ENCODE measurements around the gene PRM2. TPM values are rescaled to one million over a fixed set of nuclear protein-coding genes. Genes with fewer than 3 reads are reported as not detected.

The PRM2 gene
- total and polyA plus RNA-seq, 2 of the 8 experiments (the other 6 are each of a cell fraction or from before 2014, with no cell fraction given): not detected

DNA sequence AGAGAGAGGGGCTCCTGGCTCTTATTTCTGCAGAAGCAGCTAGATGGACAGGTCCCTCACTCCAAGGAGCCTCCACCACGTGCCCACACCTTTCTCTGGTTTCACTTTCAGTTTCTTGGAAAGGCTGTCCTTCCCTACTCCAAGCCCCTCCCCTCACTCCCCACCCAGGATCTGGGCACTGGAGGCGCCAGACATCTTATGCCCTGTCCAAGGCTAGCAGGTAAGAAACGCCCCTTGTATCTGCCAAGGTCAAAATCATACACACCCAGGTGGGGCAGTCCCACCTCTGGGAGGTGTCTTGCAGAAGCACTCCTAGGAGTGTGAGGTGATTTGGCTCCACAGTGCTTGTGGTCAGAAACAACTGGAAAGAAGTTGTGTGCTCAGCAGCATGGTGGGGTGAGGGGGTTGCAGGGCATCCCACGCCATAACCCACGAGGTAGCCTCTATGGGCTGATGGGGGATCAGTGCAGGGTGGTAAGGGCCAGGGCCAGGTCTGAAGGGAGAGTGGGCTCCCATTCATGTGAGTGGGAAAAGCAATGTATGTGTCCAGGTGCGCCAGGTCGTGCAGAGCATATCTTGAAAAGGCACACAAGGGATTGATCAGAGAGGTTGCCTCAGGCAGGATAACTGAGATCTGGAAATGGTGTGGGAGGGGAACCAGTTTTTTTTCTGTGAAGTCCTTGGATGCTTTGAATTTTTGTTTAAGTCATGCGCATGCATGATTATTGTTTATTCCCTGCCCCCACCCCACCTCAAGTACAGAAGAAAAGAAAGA lies 36.6 kb upstream of the PRM2 start (continued):
- no peak for TF ChIP-seq ZNF274 (IDR thresholded peaks at IDR 0.05; ENCODE audit: borderline replicate concordance, extremely low read depth, low read length)
- TF ChIP-seq POLR2A (IDR thresholded peaks at IDR 0.05; ENCODE audit: control extremely low read depth in 1 of 2, low read depth in 2 of 2, low read length in 2 of 2): no peak
- no peak for TF ChIP-seq NRF1 (IDR thresholded peaks at IDR 0.05; ENCODE audit: low read depth, low read length)
- TF ChIP-seq RAD21 (IDR thresholded peaks at IDR 0.05 in 1 of 2, conservative IDR thresholded peaks at IDR 0.05 in 1 of 2; ENCODE audit: low read depth in 2 of 2, low read length in 2 of 2): no peak
- TF ChIP-seq KDM5A (IDR thresholded peaks at IDR 0.05; ENCODE audit: low read length): no peak
- peak; percentile 60; the same call in 1 of the 2 replicates for TF ChIP-seq SP1 (IDR thresholded peaks at IDR 0.05; ENCODE audit: low read depth, low read length)
- TF ChIP-seq PHF8 (conservative IDR thresholded peaks at IDR 0.05; ENCODE audit: low read depth, low read length): no peak
- TF ChIP-seq JUND (IDR thresholded peaks at IDR 0.05; ENCODE audit: low read length): no peak
- no peak for TF ChIP-seq JUN (IDR thresholded peaks at IDR 0.05; ENCODE audit: low read depth, low read length)
- no peak for TF ChIP-seq NANOG (IDR thresholded peaks at IDR 0.05; ENCODE audit: insufficient read depth, low read depth, low read length, poor library complexity, severe bottlenecking)
- TF ChIP-seq CREB1 (IDR thresholded peaks at IDR 0.05): no peak
- TF ChIP-seq SAP30 (IDR thresholded peaks at IDR 0.05; ENCODE audit: insufficient read depth, insufficient replicate concordance, low read length): no peak
- no peak for TF ChIP-seq FOSL1 (IDR thresholded peaks at IDR 0.05; ENCODE audit: insufficient read depth, low read depth, low read length)
- TF ChIP-seq CHD2 (IDR thresholded peaks at IDR 0.05; ENCODE audit: low read length): no peak
- TF ChIP-seq POU5F1 (IDR thresholded peaks at IDR 0.05; ENCODE audit: low read depth, low read length): 0 out of 2 replicates have a peak, but pooled peaks have one; percentile 19
- no peak for TF ChIP-seq BRCA1 (IDR thresholded peaks at IDR 0.05; ENCODE audit: low read depth, low read length)
- no peak for TF ChIP-seq CTBP2 (IDR thresholded peaks at IDR 0.05; ENCODE audit: borderline replicate concordance, insufficient read depth, insufficient read length, low read length)
- TF ChIP-seq TEAD4 (IDR thresholded peaks at IDR 0.05; ENCODE audit: low read depth, low read length): 0 out of 2 replicates have a peak, but pooled peaks have one; percentile 21
- TF ChIP-seq, protein P1, sequence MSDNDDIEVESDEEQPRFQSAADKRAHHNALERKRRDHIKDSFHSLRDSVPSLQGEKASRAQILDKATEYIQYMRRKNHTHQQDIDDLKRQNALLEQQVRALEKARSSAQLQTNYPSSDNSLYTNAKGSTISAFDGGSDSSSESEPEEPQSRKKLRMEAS (IDR thresholded peaks at IDR 0.05): peak; percentile 66
- no peak for TF ChIP-seq BACH1 (IDR thresholded peaks at IDR 0.05; ENCODE audit: low read length)
- no peak for TF ChIP-seq CEBPB (IDR thresholded peaks at IDR 0.05; ENCODE audit: low read depth, low read length)
- TF ChIP-seq, protein P2, sequence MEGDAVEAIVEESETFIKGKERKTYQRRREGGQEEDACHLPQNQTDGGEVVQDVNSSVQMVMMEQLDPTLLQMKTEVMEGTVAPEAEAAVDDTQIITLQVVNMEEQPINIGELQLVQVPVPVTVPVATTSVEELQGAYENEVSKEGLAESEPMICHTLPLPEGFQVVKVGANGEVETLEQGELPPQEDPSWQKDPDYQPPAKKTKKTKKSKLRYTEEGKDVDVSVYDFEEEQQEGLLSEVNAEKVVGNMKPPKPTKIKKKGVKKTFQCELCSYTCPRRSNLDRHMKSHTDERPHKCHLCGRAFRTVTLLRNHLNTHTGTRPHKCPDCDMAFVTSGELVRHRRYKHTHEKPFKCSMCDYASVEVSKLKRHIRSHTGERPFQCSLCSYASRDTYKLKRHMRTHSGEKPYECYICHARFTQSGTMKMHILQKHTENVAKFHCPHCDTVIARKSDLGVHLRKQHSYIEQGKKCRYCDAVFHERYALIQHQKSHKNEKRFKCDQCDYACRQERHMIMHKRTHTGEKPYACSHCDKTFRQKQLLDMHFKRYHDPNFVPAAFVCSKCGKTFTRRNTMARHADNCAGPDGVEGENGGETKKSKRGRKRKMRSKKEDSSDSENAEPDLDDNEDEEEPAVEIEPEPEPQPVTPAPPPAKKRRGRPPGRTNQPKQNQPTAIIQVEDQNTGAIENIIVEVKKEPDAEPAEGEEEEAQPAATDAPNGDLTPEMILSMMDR (IDR thresholded peaks at IDR 0.05; ENCODE audit: control extremely low read depth in 1 of 3, insufficient read depth in 1 of 3, low read depth in 1 of 3, low read length in 3 of 3): no peak
- no peak for TF ChIP-seq SRF (IDR thresholded peaks at IDR 0.05; ENCODE audit: low read depth, low read length)

Measured in H1 (cell line).